ENCODE results near the gene PLCH1.

- no peak for TF ChIP-seq POLR2A (IDR thresholded peaks at IDR 0.05)
- no peak for TF ChIP-seq CTCF (IDR thresholded peaks at IDR 0.05)
Observed at GRCh38 chr3:155394240-155394639, 350.6 kb downstream of the PLCH1 start.
